PC-3 (cell line): ENCODE results near the gene CLMP.

Experiments used
- CTCF ChIP-seq: fragments of 300-600 bp; sonication (generic); conservative IDR thresholded peaks from 2 replicates; pipeline ENCODE4 v1.5.1; 2017; ENCODE audit warnings: antibody characterized with exemption, low read depth, mild to moderate bottlenecking, low read length
- EZH2phosphoT487 ChIP-seq: fragments of 300-600 bp; sonication (generic); IDR thresholded peaks from 2 replicates; pipeline ENCODE4 v1.6.1; 2018; ENCODE audit warnings: mild to moderate bottlenecking, antibody characterized with exemption, low read length, borderline replicate concordance

GRCh38 chr11:123187248-123187647 lies 7.8 kb downstream of the CLMP start:
- TF ChIP-seq CTCF (no peak), EZH2phosphoT487 (no peak)
